Activated naive CD4-positive, alpha-beta T cell treated with anti-CD3 and anti-CD28 coated beads, Interleukin-2, amount 10 ng/mL, durations not matched to agents 5 hours and 36 hours (primary cell): Measurements from ENCODE around the gene JUN. TPM values are rescaled to one million over a fixed set of nuclear protein-coding genes. Genes with fewer than 3 reads are reported as not detected.

Experiments used
- total RNA-seq, 2 experiments: library from RNA; stranded (reverse); gene quantifications; one replicate each; pipeline ENCODE4 v1.2.3, GENCODE V29; 2021

Gene JUN
- total RNA-seq = 10 to 100 TPM; 18.9 to 19.3 TPM

DNA sequence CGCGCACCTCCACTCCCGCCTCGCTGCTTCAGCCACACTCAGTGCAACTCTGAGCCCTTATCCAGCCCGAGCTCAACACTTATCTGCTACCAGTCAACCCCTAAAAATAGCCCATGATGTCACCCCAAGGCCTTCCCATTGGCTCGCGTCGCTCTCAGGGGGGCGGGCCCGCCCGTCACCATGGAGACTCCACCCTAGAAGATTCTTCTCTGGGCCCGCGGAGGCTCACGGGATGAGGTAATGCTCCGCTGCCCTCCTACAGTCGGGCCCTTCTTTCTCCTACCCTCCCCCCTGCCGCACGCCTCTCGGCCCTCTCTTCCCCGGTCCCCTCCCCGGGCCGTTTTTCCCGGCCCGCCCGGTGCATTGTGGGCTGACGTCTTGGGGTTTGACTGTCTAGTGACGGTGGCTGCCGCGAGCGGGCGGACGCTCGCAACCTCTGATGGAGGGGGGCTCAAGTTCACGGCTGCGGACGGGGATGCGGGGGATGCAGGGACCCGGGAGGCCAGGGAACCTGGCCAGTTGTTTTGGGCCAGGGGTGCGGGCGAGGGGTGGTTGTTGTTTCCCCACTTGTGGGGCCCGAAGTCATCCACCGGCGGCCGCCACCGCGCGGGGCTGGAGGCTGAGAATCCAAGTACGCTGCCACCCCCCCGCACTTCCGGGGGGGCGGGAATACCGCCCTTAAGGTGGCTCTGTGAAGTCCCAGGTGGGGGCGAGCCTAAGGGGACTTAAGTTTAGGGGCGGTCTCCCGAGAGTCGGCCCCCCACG lies at the start of gene JUN:
Gene JUN, minus strand, starts transcription at position 55 of the 765 bp plus-strand sequence. CDS start 977 bp downstream, outside the sequence.

Other genes with a start within 250 kb of the JUN start
- gene OMA1, start 237.3 kb downstream of the JUN start, total RNA-seq = 10 to 100 TPM; 30.2 to 33.5 TPM
- gene TACSTD2, start 206.8 kb downstream of the JUN start, total RNA-seq = not detected
- gene MYSM1, start 84.0 kb downstream of the JUN start, total RNA-seq = 10 to 100 TPM; 36.3 to 44.2 TPM